ENCODE data around the gene COL28A1.

DNA sequence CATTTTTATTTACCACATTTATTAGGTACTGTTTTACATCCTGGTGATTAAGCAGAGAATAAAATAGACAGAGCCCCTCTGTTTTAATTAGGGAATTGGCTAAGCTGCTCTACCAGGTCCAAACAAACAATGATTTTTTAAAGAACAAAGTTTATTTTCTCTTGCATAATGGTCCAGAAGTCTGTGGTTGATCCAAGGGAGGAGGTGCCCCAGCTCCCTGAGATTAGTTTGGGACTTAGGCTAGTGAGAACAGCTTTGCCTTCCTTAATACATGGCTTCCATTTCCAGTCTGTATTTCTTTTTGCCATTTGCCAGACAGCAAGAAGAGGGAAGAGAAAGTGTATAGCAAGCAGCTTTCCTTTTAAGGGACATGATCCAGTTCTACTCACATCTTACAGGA is 28.1 kb upstream of the COL28A1 start:
- TF ChIP-seq, protein P1, sequence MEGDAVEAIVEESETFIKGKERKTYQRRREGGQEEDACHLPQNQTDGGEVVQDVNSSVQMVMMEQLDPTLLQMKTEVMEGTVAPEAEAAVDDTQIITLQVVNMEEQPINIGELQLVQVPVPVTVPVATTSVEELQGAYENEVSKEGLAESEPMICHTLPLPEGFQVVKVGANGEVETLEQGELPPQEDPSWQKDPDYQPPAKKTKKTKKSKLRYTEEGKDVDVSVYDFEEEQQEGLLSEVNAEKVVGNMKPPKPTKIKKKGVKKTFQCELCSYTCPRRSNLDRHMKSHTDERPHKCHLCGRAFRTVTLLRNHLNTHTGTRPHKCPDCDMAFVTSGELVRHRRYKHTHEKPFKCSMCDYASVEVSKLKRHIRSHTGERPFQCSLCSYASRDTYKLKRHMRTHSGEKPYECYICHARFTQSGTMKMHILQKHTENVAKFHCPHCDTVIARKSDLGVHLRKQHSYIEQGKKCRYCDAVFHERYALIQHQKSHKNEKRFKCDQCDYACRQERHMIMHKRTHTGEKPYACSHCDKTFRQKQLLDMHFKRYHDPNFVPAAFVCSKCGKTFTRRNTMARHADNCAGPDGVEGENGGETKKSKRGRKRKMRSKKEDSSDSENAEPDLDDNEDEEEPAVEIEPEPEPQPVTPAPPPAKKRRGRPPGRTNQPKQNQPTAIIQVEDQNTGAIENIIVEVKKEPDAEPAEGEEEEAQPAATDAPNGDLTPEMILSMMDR (IDR thresholded peaks at IDR 0.05; ENCODE audit: low read depth, low read length): no peak
- TF ChIP-seq EZH2phosphoT487 (IDR thresholded peaks at IDR 0.05; ENCODE audit: low read depth): no peak
